ENCODE measurements around the gene TNS1.

The TNS1 gene

GRCh38 chr2:217830807-217831206, 172.0 kb downstream of the TNS1 start:
- no peak for DNase-seq (ENCODE audit: low spot score)

DNA sequence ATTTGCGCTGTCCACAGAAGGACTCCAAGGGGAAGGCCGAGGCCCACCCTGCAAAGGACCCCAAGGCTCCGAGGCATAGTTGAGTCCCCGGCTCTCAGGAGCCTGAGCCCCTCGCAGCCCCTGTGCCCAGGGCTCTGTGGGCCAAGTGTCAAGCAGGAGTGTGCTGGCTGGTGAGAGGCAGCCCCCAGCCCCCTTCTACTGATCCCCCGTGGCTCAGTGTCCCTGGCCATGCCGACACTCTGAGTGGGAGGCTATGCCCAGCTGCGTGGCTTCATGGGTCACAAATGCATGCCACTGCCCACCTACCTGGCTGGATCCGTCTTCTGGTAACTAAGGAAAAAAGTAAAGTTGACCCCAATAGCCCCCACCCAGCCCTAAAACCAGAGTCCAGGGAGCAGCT, 172.7 kb downstream of the TNS1 start:
- DNase-seq (ENCODE audit: low spot score), result no peak

DNA sequence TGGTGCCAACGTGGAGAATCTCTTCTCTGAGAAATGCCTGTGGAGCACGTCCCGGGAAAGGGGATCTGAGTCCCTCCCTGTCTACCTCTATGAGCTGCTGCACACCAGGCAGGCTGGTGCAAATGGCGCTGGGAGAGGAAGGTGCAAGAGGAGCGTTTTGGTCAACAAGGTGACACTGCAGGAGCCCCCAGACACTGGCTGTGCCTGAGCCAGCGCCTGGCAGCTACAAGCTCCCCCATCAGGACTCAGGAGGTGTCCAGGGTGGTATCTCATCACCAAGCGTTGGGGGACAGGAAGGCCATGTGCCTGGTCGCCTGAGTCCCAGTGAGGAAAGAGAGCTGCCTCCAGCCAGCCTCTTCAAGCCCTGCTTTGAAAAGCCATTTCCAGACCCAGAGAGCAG, 173.4 kb downstream of the TNS1 start:
- no peak for DNase-seq (ENCODE audit: low spot score)

GRCh38 chr2:217828336-217828735, 174.5 kb downstream of the TNS1 start:
- DNase-seq (ENCODE audit: low spot score), result no peak

DNA sequence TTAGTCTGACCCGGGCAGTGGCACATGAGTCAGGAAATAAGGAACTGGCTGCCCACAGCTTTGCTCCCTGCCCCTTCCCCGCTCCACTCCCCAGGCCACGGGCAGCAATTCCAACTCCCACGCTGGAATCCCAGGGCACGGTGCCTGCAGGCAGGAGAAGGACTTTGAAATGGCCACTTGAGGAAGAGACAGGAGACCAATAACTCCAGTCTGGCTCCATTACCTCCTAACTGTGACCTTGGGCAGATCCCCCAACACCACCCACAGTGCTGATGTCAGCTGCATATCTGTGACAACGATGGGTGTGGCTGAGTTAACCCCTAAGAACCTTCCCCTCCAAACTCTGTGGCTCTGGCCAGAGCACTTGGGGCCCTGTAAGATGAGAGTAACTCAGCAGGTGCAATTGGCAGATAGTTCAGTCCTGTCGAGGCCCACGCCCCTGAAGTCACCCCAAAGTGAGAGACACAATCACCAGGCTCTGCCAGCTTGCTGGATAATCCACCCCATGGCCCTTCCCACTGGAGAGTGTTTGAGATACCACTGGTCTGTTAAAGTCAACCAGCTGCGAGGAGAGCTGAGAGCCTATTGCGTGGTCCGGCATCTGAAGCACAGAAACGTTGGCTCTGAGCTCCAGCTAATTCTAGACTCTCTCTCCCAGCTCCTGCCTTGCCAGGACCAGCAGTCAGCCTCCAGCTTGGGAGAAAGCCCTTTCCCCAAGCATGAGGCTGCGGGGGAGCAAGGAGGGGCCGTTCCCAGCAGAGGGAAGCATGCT, 175.2 kb downstream of the TNS1 start:
- DNase-seq (ENCODE audit: low spot score), result no peak

DNA sequence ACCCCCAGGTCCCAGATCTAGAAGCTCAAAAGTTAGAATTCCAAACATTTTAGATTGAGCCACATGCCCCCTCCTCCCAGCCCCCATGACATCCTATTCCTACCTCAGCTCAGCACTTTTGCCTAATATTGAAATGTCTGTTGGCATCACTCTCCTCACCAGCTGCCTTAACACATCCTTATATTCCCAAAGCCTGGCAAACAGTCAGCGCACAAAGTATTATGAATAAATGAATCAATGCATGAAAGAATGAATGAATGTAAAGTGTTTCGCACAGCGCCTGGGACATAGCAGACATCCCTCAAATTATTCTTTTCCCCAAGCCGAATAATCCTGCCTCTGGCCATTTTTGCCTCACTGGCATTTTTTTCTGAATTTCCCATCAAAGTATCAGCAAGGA, 175.8 kb downstream of the TNS1 start:
- DNase-seq (ENCODE audit: low spot score), result no peak

DNA sequence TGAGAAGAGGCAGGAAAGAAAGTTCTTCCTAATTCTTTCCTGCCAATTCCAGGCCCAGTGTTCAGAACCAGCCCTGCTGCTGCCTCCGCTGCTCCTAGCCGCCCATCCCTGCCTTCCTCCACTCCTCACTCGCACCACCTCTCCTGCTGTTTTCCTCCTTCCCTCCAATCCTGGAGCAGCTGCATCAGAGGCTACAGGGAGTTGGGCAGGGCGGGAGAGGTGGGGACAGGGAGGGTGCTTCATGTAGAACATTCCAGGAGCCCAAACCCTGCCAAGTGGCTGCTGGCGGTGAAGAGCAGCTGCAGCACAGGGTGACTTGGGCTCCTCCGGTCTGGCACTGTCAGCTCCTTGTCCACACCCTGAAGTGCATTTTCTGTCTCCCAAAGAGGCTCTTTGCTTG, 176.3 kb downstream of the TNS1 start:
- DNase-seq (ENCODE audit: low spot score), result no peak

DNA sequence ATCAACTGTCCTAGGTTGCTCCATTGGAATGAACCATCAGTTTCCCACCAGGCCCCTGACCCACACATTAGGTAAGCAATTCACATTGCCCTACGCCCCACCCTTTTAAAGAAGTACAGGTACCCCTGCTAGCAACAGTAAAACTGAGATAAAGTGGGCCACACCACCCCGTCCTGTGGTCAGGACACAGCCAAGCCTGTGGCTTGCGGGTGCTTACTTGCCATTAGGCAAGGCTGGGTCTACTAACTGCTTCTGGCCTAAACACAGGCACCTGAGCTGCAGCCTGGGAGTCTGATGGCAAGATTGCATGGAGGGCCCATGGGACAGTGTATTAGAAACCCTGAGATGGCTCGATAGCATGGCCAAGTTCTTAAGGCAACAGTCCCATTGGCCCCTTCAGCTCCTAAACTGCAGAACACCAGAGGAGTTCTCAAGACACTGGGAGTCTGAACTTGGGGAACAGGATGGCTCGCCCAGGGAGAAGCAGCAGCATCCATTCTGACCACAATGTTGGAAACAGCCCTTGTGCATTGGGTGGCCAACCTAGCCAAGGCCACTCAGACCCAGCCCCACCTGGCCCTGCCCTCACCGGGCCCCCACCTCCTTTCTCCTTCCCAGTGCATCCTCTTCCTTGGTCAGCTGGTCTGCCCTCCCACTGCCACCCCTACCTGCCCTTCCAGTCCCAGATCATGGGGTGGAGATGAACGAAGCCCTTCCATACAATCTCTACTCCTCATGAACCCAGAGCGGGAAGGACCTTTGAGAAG, 177.1 kb downstream of the TNS1 start:
- DNase-seq (ENCODE audit: low spot score), result no peak

- DNase-seq (ENCODE audit: low spot score), result no peak
These were observed 178.6 kb downstream of the TNS1 start for GRCh38 chr2:217824223-217824622.

DNA sequence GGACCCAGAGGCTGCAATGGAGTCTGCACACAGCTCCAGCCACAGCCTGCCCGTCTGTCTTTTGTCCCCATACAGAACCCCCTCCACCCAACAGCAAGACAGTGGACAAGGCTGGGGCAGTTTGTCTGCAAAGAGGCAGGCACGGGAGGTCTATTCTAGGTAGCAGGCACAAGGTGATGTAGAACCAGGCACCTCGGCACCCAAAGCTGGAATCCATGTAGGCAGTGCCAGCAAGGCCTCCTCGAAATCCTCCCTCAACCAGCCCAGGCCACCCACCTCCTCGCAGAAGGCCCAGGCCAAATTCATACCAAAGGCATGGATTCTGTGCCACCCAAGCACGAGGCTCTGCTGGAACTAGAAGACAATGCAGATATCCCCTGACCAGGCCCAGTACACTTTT, 179.2 kb downstream of the TNS1 start:
- no peak for DNase-seq (ENCODE audit: low spot score)

DNA sequence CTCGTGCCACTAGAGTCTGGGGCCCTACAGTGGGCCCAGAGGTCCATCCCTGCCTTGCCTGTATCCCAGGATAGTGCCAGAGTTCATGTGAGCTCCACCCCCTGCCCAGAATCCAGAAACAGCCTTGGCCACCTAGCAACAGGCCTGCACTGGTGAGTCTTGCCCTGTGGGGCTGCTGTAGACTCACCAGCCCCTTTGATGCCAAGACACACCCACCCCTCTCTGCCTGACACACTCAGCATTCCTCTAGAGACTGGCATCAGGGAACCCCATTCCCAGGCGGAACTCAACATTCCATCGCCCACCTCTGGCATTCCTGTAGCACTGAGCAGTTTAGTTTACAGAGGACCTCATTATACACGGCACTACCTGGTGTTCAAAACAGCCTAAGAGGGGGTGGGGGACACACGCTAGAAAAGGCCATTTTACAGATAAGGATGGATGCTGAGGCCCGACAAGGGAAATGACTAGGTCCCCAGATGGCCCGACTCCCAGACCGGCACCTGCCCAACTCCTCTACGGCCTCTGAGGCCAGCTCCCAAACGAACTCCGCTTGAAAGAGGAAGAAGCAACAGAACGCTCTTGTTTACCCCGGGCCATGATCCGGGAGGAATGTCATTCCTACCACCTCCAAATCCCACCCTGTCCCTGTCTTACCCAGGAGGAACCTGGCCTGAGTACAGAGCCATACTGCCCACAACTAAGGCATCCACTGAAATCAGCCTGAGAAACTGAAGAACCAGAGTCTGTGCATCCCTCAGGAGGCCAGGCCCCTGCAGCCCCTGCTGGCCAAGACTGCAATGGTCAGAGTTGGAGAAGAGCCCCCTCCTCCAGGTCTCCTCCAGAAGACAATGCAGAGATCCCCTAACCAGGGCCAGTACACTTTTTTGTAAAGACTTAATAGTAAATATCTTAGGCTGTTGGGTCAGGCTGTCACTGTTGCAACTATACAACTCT, 180.2 kb downstream of the TNS1 start:
- DNase-seq (ENCODE audit: low spot score), result no peak

DNA sequence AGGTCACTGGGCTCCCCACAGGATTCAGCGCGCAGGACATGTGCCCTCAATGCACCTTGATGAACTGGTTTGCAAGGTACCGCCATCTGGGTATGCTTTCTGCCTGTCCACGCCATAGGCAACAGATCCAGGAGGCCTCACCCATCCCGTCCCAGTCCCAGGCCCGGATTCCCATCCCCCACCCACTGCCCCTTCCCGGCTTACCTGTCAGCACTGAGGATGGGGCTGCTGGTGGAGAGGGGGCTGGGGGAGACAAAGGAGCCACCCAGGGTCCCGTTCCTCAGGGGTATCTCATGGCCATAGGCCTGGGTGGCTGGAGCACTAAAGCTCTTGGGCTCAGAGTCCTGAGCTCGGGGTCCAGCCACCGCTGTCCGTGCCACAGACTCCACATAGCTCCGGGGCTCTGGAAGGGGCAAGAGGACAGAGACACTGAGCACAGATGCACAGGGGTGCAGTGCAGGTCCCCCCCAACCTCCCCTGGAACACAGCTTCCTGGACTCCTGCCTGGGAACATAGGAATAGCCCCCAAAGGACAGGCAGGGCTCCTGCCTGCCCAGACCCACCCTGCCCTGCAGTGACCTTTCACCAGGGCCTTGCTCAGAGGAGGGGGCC, 181.2 kb downstream of the TNS1 start:
- no peak for DNase-seq (ENCODE audit: low spot score)

DNA sequence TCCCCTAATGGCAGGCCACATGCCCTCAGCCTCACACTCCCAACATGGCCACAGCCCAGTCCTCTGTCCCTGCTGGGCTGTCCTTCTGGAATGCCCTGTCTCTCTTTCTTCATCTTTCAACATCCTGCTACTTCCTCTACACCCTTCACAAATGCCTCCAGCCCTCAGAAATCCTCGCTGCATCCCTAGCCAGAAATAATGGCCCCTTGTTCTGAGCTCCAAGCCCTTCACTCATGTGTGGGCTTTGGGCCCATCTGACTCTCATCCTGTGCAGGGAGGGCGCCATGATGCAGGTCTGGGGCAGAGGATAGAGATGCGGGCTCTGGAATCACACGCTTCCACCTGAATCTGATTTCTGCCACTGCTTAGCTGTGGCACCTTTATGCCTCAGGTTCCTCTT, 181.9 kb downstream of the TNS1 start:
- DNase-seq (ENCODE audit: low spot score), result no peak

DNA sequence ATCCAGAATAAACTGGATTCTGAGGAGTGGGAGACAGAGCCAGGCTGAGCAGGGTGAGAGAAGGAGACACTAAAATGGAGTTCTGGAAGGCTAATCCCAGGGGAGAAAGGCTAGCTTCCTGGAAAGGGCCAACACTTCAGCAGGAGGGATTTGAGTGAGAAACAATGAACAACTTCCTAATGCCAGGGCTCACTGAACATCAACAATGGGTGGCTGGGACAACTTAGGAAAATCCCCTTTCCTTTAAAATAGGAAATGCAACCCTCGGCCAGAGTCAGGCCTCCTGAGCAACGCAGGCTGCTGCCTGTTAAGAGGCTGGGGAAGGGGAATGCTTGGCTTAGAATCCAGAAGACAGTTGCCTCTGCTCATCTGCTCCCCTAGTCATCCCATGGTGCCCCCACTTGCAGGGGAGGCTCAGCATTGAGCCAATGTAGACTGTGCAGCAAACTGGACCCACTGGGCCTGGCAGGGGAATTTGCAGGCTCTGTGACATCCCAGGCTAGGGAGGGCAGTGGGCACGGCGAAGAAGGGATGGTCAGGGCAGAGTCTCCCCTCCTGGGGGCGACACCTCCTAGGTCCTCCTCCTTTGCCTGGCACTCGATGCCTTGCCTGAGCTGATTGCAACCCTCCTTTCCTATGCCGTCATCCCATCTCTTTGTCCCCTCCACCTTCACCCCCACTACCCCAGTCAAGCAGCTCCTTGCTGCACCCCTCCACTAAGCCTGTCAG, 182.5 kb downstream of the TNS1 start:
- DNase-seq (ENCODE audit: low spot score), result peak; percentile 55

- DNase-seq (ENCODE audit: low spot score), result no peak
These were observed 184.4 kb downstream of the TNS1 start for GRCh38 chr2:217818293-217818850.

- DNase-seq (ENCODE audit: low spot score), result no peak
These were observed 185.1 kb downstream of the TNS1 start for GRCh38 chr2:217817466-217818292.

GRCh38 chr2:217816396-217816869, 186.4 kb downstream of the TNS1 start:
- DNase-seq (ENCODE audit: low spot score), result peak; percentile 92

DNA sequence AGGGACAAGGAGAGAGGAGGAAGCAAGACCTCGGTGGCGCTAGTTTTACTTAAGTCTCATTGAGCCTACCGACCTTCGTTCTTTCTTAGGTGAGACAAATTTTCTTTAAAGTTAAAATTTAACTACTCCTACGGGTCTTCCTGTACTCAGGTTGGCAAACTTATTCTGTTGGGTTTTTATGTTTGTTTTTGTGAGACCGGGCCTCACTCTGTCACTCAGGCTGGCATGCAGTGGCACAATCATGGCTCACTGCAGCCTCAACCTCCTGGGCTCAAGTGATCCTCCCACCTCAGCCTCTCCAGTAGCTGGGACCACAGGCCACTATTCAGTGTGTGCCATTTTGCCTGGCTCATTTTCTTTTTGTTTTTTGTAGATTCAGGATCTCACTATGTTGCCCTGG, 189.0 kb downstream of the TNS1 start:
- no peak for DNase-seq (ENCODE audit: low spot score)

DNA sequence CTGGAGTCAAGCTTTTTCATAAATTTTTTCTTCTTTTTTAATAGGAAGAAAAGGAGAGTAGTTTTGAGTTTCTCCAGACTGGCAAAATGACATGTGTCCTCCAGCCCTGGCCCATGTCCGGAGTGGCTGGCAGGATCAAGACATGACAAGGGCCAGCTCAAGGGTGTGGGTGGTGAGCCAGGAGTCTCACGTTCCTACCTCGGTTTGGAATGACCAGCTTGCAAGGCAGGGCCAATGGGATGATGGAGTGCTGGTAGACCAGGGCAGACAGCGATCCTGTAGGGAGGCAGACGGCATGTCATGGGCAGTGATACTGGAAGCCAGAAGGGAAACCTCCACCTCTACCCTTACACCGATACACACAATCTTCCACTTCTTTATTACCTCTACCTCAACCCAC, 190.6 kb downstream of the TNS1 start:
- DNase-seq (ENCODE audit: low spot score), result no peak

DNA sequence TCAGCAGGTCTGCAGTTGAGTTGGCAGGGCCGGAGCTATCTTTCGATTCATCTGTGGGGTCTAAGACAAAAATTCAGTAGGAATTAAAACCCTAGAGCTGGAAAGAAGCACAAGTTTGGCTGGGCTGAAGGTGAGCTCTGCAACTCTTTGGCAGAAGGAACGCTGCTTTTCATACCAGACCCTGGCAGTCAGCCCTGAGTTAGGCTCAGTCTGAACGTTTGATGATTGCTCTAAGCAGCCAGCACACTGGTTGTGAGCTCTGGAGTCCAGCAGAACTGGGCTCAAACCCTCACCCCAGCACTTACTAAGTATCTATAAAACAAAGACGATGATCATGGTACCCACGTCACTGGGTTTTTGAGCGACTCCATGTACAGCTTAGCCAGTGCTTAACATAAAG, 192.5 kb downstream of the TNS1 start:
- DNase-seq (ENCODE audit: low spot score), result no peak
